Measurements from ENCODE around the gene DYRK1B. TPM values are rescaled to one million over a fixed set of nuclear protein-coding genes. Genes with fewer than 3 reads are reported as not detected.

The DYRK1B gene
- polyA plus RNA-seq, 1 donor from 2014 or later, result 11.3 TPM

GRCh38 chr19:39837978-39838377 lies 4.0 kb upstream of the DYRK1B start:
- Histone ChIP-seq H3K4me3 (ENCODE audit: low read length) (no peak overlapping the region), H3K9ac (ENCODE audit: low read length) (no peak overlapping the region), H3K9me3 (ENCODE audit: low read length) (no peaks in the 10 kb centered on the region), H4K20me1 (ENCODE audit: insufficient read depth) (no peaks in the 10 kb centered on the region), H3K4me2 (ENCODE audit: low read length) (no peak overlapping the region), H2AFZ (ENCODE audit: low read depth, low read length) (no peak overlapping the region), H3F3A (ENCODE audit: insufficient read depth, low read length, poor library complexity, severe bottlenecking) (no peaks in the 10 kb centered on the region), H3K36me3 (ENCODE audit: insufficient read depth, low read length) (peaks cover 4% of the 10 kb centered on the region), H3K9me2 (ENCODE audit: insufficient read depth, low read length) (no peaks in the 10 kb centered on the region), H3K79me2 (replicated peaks; ENCODE audit: insufficient read depth, low read length) (peaks cover 16% of the 10 kb centered on the region), H3K27me3 (ENCODE audit: insufficient read depth, low read depth, low read length) (no peaks in the 10 kb centered on the region), H3K27ac (ENCODE audit: low read length) (no peak overlapping the region)
- no peak for TF ChIP-seq EP300 (conservative IDR thresholded peaks at IDR 0.05; ENCODE audit: poor library complexity, severe bottlenecking)
- no peak for TF ChIP-seq MXI1 (conservative IDR thresholded peaks at IDR 0.05; ENCODE audit: poor library complexity, severe bottlenecking)
- no peak for TF ChIP-seq CTCF (IDR thresholded peaks at IDR 0.05; ENCODE audit: poor library complexity, severe bottlenecking)
- no peak for TF ChIP-seq POLR2AphosphoS5 (IDR thresholded peaks at IDR 0.05)
- TF ChIP-seq, protein P1, sequence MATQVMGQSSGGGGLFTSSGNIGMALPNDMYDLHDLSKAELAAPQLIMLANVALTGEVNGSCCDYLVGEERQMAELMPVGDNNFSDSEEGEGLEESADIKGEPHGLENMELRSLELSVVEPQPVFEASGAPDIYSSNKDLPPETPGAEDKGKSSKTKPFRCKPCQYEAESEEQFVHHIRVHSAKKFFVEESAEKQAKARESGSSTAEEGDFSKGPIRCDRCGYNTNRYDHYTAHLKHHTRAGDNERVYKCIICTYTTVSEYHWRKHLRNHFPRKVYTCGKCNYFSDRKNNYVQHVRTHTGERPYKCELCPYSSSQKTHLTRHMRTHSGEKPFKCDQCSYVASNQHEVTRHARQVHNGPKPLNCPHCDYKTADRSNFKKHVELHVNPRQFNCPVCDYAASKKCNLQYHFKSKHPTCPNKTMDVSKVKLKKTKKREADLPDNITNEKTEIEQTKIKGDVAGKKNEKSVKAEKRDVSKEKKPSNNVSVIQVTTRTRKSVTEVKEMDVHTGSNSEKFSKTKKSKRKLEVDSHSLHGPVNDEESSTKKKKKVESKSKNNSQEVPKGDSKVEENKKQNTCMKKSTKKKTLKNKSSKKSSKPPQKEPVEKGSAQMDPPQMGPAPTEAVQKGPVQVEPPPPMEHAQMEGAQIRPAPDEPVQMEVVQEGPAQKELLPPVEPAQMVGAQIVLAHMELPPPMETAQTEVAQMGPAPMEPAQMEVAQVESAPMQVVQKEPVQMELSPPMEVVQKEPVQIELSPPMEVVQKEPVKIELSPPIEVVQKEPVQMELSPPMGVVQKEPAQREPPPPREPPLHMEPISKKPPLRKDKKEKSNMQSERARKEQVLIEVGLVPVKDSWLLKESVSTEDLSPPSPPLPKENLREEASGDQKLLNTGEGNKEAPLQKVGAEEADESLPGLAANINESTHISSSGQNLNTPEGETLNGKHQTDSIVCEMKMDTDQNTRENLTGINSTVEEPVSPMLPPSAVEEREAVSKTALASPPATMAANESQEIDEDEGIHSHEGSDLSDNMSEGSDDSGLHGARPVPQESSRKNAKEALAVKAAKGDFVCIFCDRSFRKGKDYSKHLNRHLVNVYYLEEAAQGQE (IDR thresholded peaks at IDR 0.05; ENCODE audit: borderline replicate concordance), result no peak
- TF ChIP-seq TAF1 (IDR thresholded peaks at IDR 0.05; ENCODE audit: low read depth), result no peak
- TF ChIP-seq EZH2 (IDR thresholded peaks at IDR 0.05; ENCODE audit: borderline replicate concordance, insufficient read depth, low read length, poor library complexity, severe bottlenecking), result no peak
- no peak for TF ChIP-seq SMC3 (conservative IDR thresholded peaks at IDR 0.05; ENCODE audit: poor library complexity)
- no peak for TF ChIP-seq RAD21 (conservative IDR thresholded peaks at IDR 0.05)

DNA sequence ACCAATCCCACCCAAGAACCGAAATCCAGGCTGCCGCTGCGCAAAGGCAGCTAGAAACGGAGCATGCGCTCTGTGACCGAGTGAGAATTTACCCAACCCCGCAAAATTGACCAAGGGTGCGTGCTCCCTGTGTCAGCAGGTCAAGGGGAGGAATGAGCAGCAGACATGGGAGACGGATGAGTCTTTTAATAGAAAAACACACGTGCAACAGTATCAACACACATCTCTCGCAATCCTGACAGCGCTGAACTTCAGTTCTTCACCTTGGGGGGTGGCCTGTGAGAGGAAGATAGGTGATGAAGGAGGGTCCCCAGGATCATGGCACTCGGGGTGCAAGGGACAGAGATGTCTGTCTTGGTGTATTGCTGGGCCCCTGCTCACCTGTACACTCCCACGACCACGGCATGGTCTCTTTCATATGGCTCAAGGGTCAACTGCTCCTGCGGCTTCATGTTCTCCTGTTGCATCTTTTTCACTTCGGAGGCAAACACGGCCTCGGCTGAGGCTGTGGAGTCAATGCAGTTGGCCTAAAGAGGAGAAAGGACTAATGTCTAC lies 402 bp upstream of the DYRK1B start:
- Histone ChIP-seq H3K4me3 (ENCODE audit: low read length) (peak overlapping the region; percentile 96), H3F3A (ENCODE audit: insufficient read depth, low read length, poor library complexity, severe bottlenecking) (no peaks in the 10 kb centered on the region), H3K27ac (ENCODE audit: low read length) (peak overlapping the region; percentile 100), H3K27me3 (ENCODE audit: insufficient read depth, low read depth, low read length) (no peaks in the 10 kb centered on the region), H2AFZ (ENCODE audit: low read depth, low read length) (peak overlapping the region; percentile 94), H3K9ac (ENCODE audit: low read length) (peak overlapping the region; percentile 100), H3K79me2 (replicated peaks; ENCODE audit: insufficient read depth, low read length) (peaks cover 28% of the 10 kb centered on the region), H3K36me3 (ENCODE audit: insufficient read depth, low read length) (peaks cover 14% of the 10 kb centered on the region), H3K9me3 (ENCODE audit: low read length) (no peaks in the 10 kb centered on the region), H3K9me2 (ENCODE audit: insufficient read depth, low read length) (no peaks in the 10 kb centered on the region), H3K4me2 (ENCODE audit: low read length) (no peak overlapping the region), H4K20me1 (ENCODE audit: insufficient read depth) (no peaks in the 10 kb centered on the region)
- TF ChIP-seq RAD21 (conservative IDR thresholded peaks at IDR 0.05), result no peak

DNA sequence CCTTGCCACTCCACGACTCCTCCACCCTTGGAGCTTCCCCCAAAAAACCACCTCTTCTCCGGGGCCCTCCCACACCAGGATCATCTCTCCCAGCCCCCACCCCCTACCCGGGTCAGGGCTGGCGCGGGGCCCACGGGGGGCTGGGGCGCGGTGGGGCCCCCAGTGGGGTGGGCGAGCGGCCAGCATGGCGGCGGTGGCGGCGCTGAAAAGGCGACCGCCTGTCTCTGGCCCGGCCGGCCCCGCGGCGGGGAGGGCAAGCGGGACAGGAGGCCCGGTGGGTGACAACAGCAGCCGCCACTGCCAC lies 850 bp downstream of the DYRK1B start:
- Histone ChIP-seq H3K27me3 (ENCODE audit: insufficient read depth, low read depth, low read length) (no peaks in the 10 kb centered on the region), H3F3A (ENCODE audit: insufficient read depth, low read length, poor library complexity, severe bottlenecking) (no peaks in the 10 kb centered on the region), H3K4me2 (ENCODE audit: low read length) (peak overlapping the region; percentile 99), H3K9ac (ENCODE audit: low read length) (peak overlapping the region; percentile 100), H2AFZ (ENCODE audit: low read depth, low read length) (no peak overlapping the region), H4K20me1 (ENCODE audit: insufficient read depth) (no peaks in the 10 kb centered on the region), H3K9me2 (ENCODE audit: insufficient read depth, low read length) (no peaks in the 10 kb centered on the region), H3K36me3 (ENCODE audit: insufficient read depth, low read length) (peaks cover 14% of the 10 kb centered on the region), H3K9me3 (ENCODE audit: low read length) (no peaks in the 10 kb centered on the region), H3K4me3 (ENCODE audit: low read length) (peak overlapping the region; percentile 96), H3K27ac (ENCODE audit: low read length) (peak overlapping the region; percentile 100), H3K79me2 (replicated peaks; ENCODE audit: insufficient read depth, low read length) (peaks cover 28% of the 10 kb centered on the region)
- no peak for TF ChIP-seq CTCF (IDR thresholded peaks at IDR 0.05; ENCODE audit: poor library complexity, severe bottlenecking)
- no peak for TF ChIP-seq RAD21 (conservative IDR thresholded peaks at IDR 0.05)
- TF ChIP-seq EZH2 (IDR thresholded peaks at IDR 0.05; ENCODE audit: borderline replicate concordance, insufficient read depth, low read length, poor library complexity, severe bottlenecking), result no peak
- TF ChIP-seq POLR2AphosphoS5 (IDR thresholded peaks at IDR 0.05), result no peak
- TF ChIP-seq TAF1 (IDR thresholded peaks at IDR 0.05; ENCODE audit: low read depth), result no peak
- no peak for TF ChIP-seq EP300 (conservative IDR thresholded peaks at IDR 0.05; ENCODE audit: poor library complexity, severe bottlenecking)
- TF ChIP-seq, protein P1 (IDR thresholded peaks at IDR 0.05; ENCODE audit: borderline replicate concordance), result no peak
- TF ChIP-seq MXI1 (conservative IDR thresholded peaks at IDR 0.05; ENCODE audit: poor library complexity, severe bottlenecking), result no peak
- no peak for TF ChIP-seq SMC3 (conservative IDR thresholded peaks at IDR 0.05; ENCODE audit: poor library complexity)
